ENCODE data around the gene CCDC127. TPM values are rescaled to one million over a fixed set of nuclear protein-coding genes. Genes with fewer than 3 reads are reported as not detected.

CCDC127 gene
- total RNA-seq, 4 donors from 2014 or later: 1.2 to 4.9 (median 4.8) TPM

DNA sequence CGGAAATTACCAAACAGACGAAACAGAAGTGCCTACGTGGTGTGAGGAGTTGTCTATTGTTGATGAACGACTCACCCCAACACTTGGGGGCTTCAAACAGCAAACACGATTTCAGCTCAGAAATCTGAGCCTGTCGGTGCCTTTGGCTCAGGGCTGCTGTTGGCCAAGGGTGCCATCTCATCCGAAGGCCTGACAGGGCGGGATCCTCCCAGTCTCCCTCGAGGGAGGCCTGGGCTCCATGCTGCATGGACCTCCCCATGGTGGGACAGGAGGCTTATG is 25.3 kb downstream of the CCDC127 start:
- intact Hi-C loops (cut with DNase I; ENCODE audit: low total_unique reads): no loop called here
- 70 to 76% methylated on average over 7 to 8 of the region's 9 CpGs for WGBS, 2 donors (ENCODE audit: low coverage in 1 of 2)
- DNase-seq: no peak

DNA sequence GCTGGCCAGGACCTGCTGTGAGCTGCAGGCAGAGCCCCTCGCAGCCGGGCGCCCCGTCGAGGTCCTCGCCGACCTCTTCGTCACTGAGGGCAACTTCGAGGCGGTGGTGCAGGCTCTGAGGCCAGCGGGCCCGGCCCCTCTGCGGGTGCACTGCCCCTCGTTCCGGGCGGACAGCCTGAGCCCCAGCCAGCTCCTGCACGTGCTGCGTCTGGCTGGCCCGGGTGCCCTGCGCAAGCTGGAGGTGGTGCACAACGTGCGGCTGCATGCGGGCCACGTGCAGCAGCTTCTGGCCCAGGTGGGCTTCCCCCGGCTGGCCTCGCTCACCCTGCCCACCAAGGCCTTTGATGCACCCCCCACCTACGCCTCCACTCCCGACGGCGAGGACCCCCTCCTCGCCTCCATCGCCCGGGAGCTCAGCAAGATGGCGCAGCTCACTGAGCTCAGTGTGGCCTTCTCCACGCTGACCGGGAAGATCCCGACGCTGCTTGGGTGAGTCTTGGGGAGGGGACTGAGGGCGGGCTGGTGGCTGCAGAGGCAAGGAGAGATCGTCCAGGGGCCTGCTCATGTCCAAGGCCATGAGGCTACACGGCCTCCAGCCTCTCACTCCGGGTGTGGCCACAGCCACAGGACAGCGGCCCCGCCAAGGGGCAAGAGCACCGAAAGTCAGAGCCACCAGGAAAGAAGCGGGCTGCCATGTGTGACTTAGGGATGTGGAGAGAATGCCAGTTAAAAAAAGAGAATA is 25.8 kb downstream of the CCDC127 start:
- H3K27ac ChIP-seq: peak overlapping the region in 1 of 4 donors; percentile 39
- intact Hi-C loops (cut with DNase I; ENCODE audit: low total_unique reads) (no loop called here), in situ Hi-C loops (cut with MboI; ENCODE audit: low pct_ligation_motif_present in 1 of 4, low pct_unique_long_range_greater_than_20kb in 1 of 4, low sequenced_read_pairs in 3 of 4) (no loop called here)
- H3K36me3 ChIP-seq: no peaks in the 10 kb centered on the region
- 84 to 90% methylated on average over 2 to 46 of the region's 46 CpGs for WGBS, 2 donors (ENCODE audit: low coverage in 1 of 2)
- peaks cover 4 to 17% (median 14%) of the 10 kb centered on the region in 4 donors for H3K4me1 ChIP-seq
- H3K27me3 ChIP-seq: peaks cover 24% of the 10 kb centered on the region
- DNase-seq: no peak
- TF ChIP-seq POLR2A (IDR thresholded peaks at IDR 0.05): no peak
- no peak for TF ChIP-seq POLR2AphosphoS5 (IDR thresholded peaks at IDR 0.05)
- TF ChIP-seq, protein P1, sequence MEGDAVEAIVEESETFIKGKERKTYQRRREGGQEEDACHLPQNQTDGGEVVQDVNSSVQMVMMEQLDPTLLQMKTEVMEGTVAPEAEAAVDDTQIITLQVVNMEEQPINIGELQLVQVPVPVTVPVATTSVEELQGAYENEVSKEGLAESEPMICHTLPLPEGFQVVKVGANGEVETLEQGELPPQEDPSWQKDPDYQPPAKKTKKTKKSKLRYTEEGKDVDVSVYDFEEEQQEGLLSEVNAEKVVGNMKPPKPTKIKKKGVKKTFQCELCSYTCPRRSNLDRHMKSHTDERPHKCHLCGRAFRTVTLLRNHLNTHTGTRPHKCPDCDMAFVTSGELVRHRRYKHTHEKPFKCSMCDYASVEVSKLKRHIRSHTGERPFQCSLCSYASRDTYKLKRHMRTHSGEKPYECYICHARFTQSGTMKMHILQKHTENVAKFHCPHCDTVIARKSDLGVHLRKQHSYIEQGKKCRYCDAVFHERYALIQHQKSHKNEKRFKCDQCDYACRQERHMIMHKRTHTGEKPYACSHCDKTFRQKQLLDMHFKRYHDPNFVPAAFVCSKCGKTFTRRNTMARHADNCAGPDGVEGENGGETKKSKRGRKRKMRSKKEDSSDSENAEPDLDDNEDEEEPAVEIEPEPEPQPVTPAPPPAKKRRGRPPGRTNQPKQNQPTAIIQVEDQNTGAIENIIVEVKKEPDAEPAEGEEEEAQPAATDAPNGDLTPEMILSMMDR (IDR thresholded peaks at IDR 0.05): no peak
- no peak for TF ChIP-seq EP300 (IDR thresholded peaks at IDR 0.05; ENCODE audit: low read depth)
- peak overlapping the region in 1 of 4 donors; percentile 8 for H3K4me3 ChIP-seq
- no peaks in the 10 kb centered on the region for H3K9me3 ChIP-seq

More for the DNA sequence above, 25.3 kb downstream of the CCDC127 start:
- peaks cover 4 to 17% (median 14%) of the 10 kb centered on the region in 4 donors for H3K4me1 ChIP-seq
- no peaks in the 10 kb centered on the region for H3K36me3 ChIP-seq
- TF ChIP-seq POLR2AphosphoS5 (IDR thresholded peaks at IDR 0.05): no peak
- TF ChIP-seq EP300 (IDR thresholded peaks at IDR 0.05; ENCODE audit: low read depth): no peak
- no peak for TF ChIP-seq POLR2A (IDR thresholded peaks at IDR 0.05)
- TF ChIP-seq, protein P1 (IDR thresholded peaks at IDR 0.05): no peak
- H3K4me3 ChIP-seq: no peak overlapping the region
- H3K9me3 ChIP-seq: no peaks in the 10 kb centered on the region
- no peak overlapping the region for H3K27ac ChIP-seq
- in situ Hi-C loops (cut with MboI; ENCODE audit: low pct_ligation_motif_present in 1 of 4, low pct_unique_long_range_greater_than_20kb in 1 of 4, low sequenced_read_pairs in 3 of 4): no loop called here
- H3K27me3 ChIP-seq: peaks cover 24% of the 10 kb centered on the region

DNA sequence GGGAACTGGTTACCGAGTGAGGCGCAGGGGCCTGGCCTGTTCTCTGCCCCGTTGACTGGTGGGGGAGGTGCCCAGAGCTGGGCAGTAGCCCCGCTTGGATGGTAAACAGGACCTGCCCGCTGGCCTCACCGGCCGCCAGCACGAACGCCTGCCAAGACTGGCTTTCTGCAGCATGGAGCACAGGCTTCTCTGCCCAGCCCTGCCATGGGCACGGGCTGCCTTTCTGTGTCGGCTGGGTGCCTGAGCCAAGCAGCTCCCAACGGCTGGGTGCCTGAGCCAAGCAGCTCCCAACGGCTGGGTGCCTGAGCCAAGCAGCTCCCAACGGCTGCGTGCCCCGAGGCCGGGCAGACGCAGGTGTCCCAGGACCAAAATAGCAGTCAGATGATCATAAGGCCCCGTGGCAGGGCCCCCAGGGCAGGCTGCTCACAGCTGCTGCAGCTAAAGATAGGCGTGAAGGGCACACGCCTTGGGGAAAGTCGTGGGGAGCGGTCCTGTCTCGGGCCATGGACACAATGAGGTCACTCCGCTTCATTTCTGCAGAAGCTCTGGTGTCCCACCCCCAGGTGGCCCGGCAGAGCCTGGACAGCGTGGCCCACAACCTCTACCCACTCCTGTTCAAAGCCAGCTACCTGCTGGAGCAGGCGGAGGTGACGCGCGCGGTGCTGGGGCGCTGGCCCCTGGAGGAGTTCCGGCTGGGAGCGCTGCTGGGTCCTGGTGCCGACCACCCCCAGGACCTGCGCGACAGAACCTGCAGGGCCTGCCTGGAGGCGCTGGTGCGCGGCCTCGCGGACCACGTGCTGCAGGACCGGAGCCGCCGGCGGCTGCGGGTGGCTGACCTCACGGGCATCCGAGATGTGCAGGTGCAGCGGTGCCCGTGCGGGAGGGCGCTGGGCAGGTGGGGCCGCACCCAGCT is 26.7 kb downstream of the CCDC127 start, which contains the start of gene LRRC14B:
Gene LRRC14B (plus strand): TSS at position 460 of the 913 bp plus-strand sequence. CDS start 44 bp downstream, at position 504.
- no peaks in the 10 kb centered on the region for H3K36me3 ChIP-seq
- peak; percentile 44 for DNase-seq
- 9% methylated on average over 35 of the region's 56 CpGs; no CpG with 5 or more reads in 1 of the 2 donors for WGBS, 2 donors (ENCODE audit: low coverage in 1 of 2)
- peak within 1 kb of the TSS in 1 of 4 donors; percentile 8 for H3K4me3 ChIP-seq
- in situ Hi-C loops (cut with MboI; ENCODE audit: low pct_ligation_motif_present in 1 of 4, low pct_unique_long_range_greater_than_20kb in 1 of 4, low sequenced_read_pairs in 3 of 4): no loop called here
- no peak for TF ChIP-seq POLR2A (IDR thresholded peaks at IDR 0.05)
- no peak for TF ChIP-seq POLR2AphosphoS5 (IDR thresholded peaks at IDR 0.05)
- TF ChIP-seq EP300 (IDR thresholded peaks at IDR 0.05; ENCODE audit: low read depth): no peak
- TF ChIP-seq, protein P1 (IDR thresholded peaks at IDR 0.05): no peak
- peaks cover 24% of the 10 kb centered on the region for H3K27me3 ChIP-seq
- H3K4me1 ChIP-seq: peaks cover 4 to 17% (median 14%) of the 10 kb centered on the region in 4 donors
- intact Hi-C loops (cut with DNase I; ENCODE audit: low total_unique reads): no loop called here
- peak within 1 kb of the TSS in 2 of 4 donors; percentile 39 to 69 for H3K27ac ChIP-seq
- no peaks in the 10 kb centered on the region for H3K9me3 ChIP-seq
